HG03460 (cell line): ENCODE data around the gene VAV2.

Source experiments
- ATAC-seq: cut with Tn5 transposase; IDR thresholded peaks from one replicate; pipeline ENCODE4 v1.9.1; 2021; ENCODE audit not compliant: unreplicated experiment

The VAV2 gene

DNA sequence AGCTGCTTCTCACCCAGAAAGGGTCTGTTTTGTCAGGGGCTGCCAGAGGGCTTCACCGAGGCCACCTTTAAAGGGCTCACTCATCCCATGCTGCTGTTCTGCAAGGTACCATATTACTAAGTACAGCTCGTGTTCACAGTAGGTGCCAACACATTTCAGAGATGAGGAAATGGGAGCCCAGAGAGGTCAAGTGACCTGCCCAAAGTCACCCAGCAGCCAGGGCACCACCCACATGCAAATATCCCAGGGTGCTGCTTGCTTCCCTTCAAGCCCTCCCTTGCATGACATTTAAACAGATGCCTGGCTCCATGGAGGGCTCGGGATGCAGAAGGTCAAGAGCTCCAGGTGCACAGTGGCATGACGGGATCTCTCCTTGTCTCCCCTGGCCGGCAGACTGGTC, 130.4 kb downstream of the VAV2 start:
- no peak for ATAC-seq

DNA sequence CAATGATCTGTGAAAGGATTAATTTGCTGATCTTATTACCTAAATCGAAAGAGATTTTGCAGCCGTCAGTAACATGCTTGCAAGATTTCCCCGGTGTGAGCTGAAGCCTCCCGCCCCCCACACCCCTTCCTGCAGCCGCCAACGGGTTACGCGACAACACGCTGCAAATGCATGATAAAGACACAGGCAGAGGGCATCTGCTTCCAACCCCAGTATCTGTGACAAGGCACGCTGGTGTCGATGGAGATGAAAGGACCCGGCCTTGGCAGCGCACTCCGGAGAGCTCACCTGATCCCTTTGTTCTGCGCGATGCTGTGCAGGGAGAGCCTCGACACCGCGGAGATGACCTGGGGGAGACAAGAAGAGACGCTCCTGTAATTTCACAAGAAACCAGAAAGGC, 131.0 kb downstream of the VAV2 start:
- no peak for ATAC-seq

DNA sequence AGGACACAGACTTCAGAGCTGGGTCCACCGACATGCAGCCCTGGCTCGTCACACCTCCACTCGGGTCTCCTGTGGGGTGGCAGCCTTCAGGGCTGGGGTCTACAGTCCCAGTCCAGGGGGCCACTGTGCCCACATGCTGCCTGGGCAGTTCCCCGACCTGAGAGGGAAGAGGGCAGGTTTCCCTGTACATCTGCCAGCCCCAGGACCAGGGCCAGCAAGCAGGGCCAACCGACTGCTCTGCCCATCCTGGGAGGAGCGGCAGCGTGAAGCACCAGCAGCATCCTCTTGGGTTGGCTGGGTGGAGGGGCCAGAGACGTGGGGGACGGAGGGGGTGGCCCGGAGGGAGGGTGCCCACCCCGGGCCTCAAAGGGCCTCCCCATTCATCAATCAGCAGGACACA, 133.4 kb downstream of the VAV2 start:
- ATAC-seq: no peak

DNA sequence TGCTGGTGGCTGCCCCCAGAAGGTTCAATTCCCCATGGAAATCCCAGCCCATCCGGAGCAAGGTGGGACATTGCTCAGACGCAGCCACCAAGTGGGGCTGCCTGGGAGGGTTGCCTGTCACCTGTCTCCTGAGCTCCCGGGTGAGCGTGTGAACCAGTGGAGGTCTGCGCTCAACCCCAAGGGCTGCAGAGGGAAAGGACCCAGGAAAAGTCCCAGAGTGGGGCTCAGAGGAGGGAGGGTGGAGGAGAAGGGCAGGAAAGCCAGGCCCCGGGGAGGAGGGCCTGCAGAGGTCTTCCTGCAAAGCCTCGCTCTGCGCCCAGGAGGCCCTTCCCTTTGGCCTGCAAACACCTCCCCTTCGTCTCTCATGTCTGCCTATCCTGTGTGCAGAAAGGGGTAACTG, 134.5 kb downstream of the VAV2 start:
- ATAC-seq: no peak

DNA sequence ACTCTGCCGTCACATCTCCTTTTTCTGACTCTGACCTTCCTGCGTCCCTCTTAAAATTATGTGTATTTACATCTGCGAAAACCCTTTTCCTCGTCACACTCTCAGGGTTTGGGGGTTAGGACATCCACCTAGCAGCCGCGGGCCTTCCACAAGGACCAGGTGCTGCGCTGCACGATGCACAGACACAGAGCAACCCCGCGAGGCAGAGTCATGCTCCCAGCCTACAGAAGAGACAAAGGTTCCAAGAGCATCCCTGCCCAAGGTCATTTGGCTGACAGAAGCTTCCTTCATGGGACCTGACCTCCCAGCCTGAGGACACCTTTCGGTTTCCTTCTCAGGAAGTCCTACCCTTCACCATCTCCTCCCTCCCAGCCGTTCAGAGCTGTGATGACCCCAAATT, 135.3 kb downstream of the VAV2 start:
- ATAC-seq: no peak

DNA sequence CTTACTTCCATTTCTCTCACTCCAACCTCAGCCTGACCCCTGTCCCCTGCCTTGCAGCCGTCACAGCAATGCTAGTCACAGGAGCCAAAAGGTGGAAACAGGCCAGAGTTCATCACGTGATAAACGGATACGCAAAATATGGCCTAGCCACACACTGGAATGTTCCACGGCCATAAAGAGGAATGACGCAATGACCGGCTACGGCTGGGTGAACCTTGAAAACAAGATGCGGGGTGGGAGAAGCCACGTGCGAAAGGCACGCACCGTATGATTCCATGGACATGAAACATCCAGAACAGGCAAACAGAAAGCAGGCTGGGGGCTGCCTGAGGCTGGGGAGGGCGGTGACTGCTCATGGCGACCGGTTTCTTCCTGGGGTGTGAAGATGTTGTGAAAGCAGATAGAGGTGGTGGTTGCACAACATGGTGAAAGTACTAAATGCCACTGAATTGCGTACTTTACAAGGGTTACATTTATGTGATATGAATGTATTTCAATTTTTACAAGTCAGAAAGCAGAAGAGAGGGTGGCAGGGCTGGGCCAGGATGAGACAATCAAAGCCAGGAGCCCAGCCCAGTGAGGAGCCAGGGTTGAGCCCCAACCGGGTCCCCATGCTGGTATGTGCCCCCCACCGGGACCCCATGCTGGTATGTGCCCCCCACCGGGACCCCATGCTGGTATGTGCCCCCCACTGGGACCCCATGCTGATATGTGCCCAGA, 136.2 kb downstream of the VAV2 start:
- ATAC-seq: no peak

DNA sequence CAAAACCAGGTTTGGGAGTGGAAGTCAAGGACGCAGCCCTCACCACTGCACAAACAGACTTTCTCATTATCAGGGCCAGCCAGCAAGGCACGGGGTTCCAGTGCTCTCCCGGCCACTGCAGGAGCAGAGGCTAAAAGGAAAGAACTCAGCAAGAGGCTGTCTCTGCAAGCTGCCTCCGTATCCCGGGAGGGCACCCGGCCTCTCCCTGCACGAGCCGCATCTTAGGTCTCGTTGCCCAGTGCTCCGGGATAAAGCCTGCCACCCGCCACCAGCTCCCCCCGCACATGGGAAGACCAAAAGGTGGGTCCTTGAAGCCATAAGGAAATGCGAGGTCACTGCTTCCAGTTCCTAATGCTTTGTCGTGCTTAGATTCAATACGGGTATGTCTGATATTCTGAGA, 136.8 kb downstream of the VAV2 start:
- ATAC-seq: no peak

DNA sequence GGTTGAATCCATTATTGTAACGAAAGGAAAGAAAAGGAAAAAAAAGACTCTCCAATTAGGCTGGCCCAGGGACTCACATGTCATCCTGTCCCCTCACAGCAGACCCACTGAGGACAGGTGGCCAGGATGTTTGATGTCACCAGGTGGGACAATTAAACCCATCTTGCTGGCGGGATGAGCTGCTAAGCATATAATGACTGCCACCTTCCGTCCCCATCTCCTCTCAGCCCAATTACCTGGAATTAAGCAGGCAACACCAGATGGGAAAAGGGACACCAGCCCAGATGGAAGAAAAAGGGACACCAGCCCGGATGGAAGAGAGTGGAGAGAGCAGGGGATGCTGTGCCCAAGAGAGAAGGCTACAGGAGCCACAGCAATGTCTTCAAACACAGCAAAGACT, 137.4 kb downstream of the VAV2 start:
- no peak for ATAC-seq

DNA sequence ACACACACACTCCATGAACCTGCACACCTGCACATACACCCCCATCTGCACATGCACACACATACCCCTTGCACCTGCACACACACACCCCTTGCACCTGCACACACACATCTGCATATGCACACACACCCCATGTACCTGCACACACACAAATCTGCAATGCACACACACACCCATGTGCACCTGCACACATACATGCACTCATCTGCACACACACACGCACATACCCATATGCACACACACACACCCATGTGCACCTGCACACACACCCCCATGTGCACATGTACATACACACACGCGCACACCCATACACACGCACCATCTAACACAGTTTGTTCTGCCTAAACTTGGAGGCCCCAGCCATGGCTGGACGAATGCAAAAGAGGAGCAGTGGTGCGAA, 138.1 kb downstream of the VAV2 start:
- ATAC-seq: no peak

DNA sequence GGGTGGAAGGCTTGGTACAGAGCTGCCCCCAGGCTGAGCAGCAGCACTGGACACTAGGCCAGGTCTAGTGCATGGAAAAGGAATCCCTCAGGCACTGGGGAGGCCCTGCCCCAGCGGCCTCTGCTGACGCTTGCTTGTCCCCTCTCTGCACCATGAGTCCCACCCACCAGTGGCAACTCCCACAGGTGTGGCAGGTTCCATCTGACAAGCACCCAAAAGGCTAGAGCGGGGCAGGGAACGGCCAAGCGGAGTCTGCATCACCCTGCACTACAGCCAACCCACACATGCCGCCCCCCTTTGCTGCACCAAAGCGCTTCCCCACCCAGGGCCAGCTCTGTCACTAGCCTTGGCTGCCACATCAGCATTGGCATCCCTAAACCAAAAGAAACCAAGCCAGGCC, 138.8 kb downstream of the VAV2 start:
- ATAC-seq: no peak

DNA sequence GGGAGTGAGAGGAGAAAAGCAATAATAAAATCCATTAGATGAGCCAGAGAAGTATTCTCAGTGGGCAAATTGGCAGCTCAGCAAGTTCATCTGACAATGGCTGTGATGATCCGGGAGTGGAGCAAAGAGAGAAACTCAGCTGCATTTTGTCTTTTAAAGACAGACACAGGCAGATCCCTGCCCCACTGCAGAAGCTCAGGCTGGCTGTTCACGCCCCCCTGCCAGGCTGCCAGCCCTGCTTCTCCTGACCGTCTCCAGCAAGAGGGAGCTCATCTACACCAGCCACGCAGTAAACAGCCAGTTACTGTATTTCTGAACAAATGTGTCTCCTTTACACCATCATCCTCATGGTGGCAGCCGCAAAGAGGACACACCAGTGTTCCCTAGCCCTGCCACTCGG, 139.7 kb downstream of the VAV2 start:
- no peak for ATAC-seq

DNA sequence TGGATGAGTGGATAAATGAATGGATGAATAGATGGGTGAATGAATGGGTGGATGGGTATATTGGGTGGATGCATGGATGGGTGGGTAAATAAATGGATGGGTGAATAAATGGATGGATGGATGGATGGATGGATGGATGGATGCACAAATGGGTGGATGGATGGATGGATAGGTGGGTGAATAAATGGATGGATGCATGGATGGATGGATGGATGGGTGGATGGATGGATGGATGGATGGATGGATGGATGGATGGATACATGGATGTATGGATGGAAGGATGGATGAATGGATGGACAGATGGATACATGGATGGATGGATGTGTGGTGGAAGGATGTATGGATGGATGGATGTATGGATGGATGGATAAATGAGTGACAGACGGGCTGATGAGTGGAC, 140.4 kb downstream of the VAV2 start:
- ATAC-seq: no peak

DNA sequence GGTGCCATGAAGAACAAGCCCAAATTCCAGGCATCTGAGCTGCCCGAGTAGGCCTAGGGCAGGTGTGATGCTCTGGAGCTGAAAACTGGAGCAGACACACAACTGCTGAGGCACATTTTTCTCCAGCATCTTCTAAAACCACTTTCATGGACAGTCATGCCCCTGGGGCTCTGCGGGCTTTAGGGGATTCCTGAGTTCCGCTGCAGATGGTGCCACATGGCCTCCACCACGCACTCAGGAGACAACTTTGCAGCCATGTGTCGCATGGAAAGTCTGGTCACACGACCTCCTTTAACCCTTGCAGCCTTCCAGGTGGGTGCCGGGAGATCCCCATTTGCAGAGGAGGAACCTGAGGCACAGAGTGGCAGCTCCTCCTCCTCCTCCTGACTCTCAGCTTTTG, 141.2 kb downstream of the VAV2 start:
- no peak for ATAC-seq

DNA sequence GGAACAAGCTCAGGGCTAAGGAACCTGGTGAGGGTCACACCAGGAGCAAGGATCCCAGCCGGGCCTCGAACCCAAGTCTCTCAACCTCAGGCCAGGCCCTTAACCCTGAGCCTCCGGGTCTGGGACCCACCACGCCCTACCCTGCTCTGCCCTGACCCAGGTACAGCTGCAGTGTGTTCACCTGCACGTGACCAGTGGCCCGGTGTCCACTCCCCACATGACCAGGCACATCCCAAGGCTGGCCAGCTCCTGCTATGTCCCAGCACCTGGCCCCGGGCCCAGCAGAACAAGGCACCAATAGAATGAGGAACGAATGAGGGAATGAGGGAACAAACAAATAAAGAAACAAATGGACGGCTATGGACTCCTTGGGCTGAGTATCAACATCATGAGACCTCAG, 142.0 kb downstream of the VAV2 start:
- ATAC-seq: no peak

DNA sequence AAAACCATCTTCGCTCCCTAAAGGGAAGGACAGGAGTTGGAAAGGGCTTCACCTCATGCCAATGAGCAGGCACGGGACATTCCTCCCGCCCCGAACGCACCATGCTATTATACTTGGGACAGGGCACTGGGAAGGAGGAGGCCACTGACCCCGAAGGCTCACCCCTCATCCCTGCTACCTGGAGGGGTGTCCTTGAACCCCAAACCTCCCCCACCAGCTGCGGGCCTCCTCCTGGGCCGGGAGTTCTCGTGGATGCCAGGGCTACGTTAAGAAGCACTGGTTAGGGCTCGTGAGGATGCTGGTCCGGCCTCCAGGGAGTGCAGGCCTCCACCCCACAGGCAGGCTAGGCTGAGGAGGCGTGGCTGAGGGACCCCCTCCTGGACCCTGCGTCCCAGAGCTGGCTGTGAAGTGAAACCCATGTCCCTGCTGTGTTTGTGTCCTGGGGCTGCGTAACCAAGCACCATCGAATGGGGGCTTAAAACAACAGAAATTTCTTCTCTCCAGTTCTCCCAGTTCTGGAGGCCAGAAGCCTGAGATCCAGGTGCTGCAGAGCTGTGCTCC, 142.9 kb downstream of the VAV2 start:
- ATAC-seq: no peak

DNA sequence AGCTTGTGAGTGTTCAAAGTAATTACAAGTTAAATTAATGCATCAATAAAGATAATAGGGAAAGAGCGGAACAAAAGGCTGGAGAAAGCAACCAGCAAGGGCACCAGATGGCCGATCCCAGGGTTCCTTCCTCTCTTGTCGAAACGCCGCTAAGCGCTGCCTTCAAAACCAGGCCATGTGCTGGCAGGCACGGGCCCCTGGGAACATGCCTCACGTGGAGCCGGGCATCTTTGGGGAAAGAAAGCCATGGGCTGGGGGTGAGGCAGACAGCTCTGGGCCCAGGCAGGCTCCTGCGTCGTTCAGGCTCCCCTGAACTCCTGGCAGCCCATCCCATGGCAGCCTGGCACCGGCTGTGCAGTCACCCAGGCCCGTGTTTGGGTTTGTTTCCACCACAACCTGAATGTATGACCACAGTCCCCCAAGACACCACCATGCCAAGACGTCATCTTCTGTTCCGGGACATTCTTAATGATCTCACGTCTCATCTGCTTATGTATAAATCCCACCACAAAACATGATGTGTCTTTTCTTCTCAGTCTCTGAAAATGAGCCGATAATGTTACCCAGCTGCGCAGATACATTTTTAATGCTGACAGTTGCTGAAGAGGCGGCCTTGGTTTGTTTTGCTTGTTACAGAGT, 143.5 kb downstream of the VAV2 start:
- ATAC-seq: no peak

DNA sequence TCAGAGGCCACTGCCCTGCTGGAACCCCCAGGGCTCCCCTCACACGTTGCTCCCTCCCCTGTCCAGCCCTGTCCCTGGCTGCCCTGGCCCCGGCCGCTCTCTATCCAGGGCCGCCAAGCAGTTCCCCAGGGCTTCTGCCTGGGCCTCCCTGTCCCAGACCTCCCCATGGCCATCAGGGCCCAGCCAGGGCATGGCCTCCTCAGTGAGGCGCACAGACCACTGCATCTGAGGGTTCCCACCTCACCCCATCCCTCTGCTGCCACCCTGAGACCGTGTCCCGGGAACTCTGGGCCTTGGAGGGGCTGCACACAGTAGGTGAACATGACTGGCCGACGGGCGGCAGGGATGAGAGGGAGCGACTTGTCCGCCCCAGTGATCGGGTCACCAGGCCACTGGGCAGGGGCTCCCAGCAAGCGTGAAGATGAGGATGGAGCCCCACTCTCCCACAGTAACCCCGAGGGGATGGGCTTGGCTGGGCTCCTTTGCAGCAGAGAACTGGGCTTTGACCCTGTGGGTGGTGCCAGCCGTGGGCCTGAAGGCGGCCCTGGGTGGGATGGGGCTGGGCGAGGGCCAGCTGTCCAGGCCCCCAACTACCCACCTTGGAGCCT, 145.5 kb downstream of the VAV2 start:
- no peak for ATAC-seq

DNA sequence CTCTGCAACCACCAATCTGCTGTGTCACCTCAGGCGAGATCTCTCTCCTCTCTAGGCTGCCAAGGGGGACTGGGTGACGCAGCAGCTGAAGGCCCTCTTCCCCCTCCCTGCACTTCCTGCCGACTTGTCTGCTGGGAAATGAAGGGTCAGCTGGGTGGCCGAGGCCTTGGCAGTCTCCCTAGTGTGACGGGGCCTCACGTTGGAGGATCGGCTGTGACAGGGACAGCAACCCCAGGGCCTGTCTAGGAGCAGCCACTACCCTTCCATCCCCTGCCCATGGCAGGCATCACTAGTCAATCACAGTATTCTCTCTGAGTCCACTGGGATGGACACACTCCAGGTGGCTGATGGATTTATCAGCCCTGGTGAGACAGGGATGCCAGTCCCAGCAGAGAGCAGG, 146.7 kb downstream of the VAV2 start:
- ATAC-seq: no peak

DNA sequence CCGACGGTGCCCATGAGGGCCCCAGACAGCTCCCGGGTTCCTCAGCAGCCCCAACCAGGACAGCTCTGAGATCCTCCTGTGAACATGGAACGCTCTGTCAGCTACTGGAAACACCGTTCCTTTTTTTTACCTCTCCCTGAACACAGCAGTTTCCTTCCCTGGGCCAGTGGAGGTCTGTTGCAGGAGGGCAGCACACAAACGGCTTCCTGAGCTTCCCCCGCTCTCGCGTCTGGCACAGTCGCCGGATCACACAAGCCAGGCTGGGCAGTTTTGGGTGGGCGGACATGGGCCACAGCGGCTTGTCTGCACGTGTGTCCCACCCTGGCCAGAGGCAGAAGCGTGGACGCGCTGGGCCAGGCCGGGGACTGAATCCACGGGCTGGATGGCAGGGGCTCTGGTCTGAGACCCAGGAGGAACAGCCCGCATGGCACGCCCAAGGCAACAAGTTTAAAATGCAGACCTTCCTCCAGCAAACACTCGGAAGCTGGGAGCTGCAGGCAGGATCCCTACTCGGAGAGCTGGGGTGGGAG, 147.2 kb downstream of the VAV2 start:
- ATAC-seq: no peak

DNA sequence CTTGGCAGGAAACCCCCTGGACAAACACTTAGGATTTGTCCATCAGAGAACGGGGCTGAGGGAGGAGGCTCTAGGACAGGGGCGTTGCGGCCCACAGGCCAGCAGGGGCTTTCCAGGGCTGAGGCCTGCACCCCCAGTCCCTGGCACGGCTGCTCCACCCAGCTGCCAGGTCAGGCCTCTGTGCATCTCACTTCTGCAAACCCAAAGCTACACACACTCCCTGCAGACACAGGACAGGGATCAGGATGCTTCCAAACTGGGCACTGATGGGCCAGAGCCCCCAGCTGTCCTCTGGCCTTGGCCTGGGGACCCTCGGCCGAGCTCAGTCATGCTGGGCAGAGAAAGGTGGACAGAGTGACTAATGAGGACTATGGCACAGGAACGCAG, 147.7 kb downstream of the VAV2 start:
- no peak for ATAC-seq

DNA sequence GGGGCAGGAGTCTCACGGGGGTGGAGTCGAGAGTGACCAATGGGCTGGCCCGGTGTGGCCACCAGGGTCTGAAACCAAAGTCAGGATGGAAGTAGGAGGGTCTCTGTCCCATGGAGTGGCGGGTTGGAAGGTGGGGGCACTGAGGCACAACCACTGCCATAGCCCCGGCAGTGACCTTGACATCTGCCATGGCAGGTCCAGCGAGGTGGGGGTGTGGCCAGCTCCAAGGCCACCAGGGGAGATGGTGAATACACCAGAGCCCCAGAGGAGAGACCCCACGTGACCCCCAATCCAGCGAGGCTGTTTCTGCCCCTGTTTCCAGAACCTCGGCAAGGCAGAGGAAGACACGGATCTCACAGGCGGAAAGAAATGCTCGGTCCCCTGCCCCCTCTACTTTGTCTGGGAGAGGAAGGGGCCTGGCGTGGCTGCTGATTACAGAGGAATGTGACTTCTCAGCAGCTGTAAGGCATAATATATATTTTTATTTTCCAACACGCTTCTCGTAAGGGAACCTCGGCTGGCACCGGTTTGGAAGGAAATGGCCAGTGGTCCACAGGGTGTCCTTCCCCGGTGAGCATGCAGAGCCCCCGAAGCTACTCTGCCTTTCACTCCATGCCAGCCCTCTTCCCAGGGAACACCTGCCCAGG, 148.2 kb downstream of the VAV2 start:
- ATAC-seq: no peak

DNA sequence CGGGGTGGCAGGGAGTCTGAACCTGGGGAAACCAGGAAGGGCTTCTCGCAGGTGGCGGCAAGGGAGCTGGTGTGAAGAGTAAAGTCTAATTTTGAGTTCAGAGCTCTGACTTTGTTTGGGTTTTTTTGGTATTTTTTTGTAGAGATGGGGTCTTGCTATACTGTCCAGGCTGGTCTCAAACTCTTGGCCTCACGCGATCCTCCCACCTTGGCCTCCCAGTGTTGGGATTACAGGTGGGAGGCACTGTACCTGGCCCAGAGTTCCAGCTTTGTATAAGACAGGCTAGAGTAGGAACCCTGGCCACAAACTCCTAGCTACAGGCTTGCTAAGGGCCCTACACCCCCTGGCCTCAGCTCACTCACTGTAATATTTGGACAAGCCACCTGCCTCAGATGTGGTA, 148.9 kb downstream of the VAV2 start:
- ATAC-seq: no peak
